ENCODE data around the gene YAE1. TPM values are rescaled to one million over a fixed set of nuclear protein-coding genes. Genes with fewer than 3 reads are reported as not detected.

YAE1 gene
- polyA plus RNA-seq, 1 of the 3 experiments (the other 2 are of a cell fraction): 30.7 TPM

DNA sequence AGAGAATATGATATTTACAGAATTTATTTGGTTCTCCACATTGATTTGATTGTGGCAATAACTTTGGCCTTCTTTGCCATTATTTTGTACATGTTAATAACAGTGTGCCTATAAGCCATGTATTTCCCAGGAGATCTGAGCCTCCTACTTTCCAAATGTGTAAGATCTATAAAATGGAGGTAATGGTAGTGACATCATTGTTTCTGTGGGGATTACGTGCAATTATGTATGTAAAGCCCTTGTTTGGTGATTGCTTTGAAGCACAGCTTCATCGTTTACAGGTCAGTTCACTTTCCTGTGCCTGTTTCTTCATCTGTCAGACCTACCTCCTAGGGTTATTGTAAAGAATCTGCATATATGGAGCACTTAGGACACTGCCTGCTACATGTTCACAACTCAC lies 17.3 kb downstream of the YAE1 start:
- Histone ChIP-seq H3K9me3 (no peaks in the 10 kb centered on the region), H3K27ac (ENCODE audit: low read depth in 2 of 2, low read length in 1 of 2) (no peak overlapping the region), H3K27me3 (ENCODE audit: insufficient read depth) (no peaks in the 10 kb centered on the region), H3K36me3 (replicated peaks in 1 of 2; ENCODE audit: control insufficient read depth in 1 of 2, insufficient read depth in 2 of 2, low read length in 1 of 2) (peaks cover 0 to 2% of the 10 kb centered on the region in 2 experiments), H3K4me2 (no peak overlapping the region), H3K9ac (no peak overlapping the region), H4K20me1 (ENCODE audit: insufficient read depth) (no peaks in the 10 kb centered on the region), H3F3A (replicated peaks; ENCODE audit: insufficient read depth) (peaks cover 16% of the 10 kb centered on the region), H3K9me2 (no peaks in the 10 kb centered on the region), H3K4me1 (ENCODE audit: control insufficient read depth in 1 of 2, insufficient read depth in 2 of 2, low read depth in 1 of 2, low read length in 1 of 2) (no peaks in the 10 kb centered on the region; a peak in 1 of 4 replicates), H3K79me2 (ENCODE audit: insufficient read depth) (no peaks in the 10 kb centered on the region), H2AFZ (ENCODE audit: low read depth) (no peak overlapping the region), H3K4me3 (ENCODE audit: low read depth in 2 of 2, low read length in 1 of 2) (no peak overlapping the region)
- ChIA-PET POLR2A (interaction anchor here (1.0 kb wide), 1 partner anchor 40 kb away, joined by 3 read pairs; the partner anchor contains the start of gene RALA), CTCF (interaction anchor here (0.7 to 11.3 kb wide), 7 partner anchors 12 to 469 kb away, joined by 3 to 563 read pairs (median 6); partner anchors contain the start of gene RALA)
- WGBS (ENCODE audit: low lambda C conversion rate): 87% methylated on average over 2 of the region's 2 CpGs
- no peak for DNase-seq
- TF ChIP-seq MXI1 (IDR thresholded peaks at IDR 0.05; ENCODE audit: low read depth, low read length): no peak
- TF ChIP-seq RAD21 (IDR thresholded peaks at IDR 0.05; ENCODE audit: low read length): no peak
- TF ChIP-seq SMC3 (IDR thresholded peaks at IDR 0.05; ENCODE audit: low read depth, low read length): no peak
- TF ChIP-seq, protein P1, sequence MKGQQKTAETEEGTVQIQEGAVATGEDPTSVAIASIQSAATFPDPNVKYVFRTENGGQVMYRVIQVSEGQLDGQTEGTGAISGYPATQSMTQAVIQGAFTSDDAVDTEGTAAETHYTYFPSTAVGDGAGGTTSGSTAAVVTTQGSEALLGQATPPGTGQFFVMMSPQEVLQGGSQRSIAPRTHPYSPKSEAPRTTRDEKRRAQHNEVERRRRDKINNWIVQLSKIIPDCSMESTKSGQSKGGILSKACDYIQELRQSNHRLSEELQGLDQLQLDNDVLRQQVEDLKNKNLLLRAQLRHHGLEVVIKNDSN (IDR thresholded peaks at IDR 0.05; ENCODE audit: borderline replicate concordance, low read depth): no peak
- TF ChIP-seq TEAD4 (IDR thresholded peaks at IDR 0.05; ENCODE audit: borderline replicate concordance, insufficient read depth): no peak
- TF ChIP-seq FOSL2 (IDR thresholded peaks at IDR 0.05; ENCODE audit: borderline replicate concordance, low read depth): no peak
- no peak for TF ChIP-seq YY1 (IDR thresholded peaks at IDR 0.05; ENCODE audit: low read depth)
- TF ChIP-seq, protein P2, sequence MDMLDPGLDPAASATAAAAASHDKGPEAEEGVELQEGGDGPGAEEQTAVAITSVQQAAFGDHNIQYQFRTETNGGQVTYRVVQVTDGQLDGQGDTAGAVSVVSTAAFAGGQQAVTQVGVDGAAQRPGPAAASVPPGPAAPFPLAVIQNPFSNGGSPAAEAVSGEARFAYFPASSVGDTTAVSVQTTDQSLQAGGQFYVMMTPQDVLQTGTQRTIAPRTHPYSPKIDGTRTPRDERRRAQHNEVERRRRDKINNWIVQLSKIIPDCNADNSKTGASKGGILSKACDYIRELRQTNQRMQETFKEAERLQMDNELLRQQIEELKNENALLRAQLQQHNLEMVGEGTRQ (IDR thresholded peaks at IDR 0.05; ENCODE audit: borderline replicate concordance, low read depth, low read length): no peak
- TF ChIP-seq, protein P3, sequence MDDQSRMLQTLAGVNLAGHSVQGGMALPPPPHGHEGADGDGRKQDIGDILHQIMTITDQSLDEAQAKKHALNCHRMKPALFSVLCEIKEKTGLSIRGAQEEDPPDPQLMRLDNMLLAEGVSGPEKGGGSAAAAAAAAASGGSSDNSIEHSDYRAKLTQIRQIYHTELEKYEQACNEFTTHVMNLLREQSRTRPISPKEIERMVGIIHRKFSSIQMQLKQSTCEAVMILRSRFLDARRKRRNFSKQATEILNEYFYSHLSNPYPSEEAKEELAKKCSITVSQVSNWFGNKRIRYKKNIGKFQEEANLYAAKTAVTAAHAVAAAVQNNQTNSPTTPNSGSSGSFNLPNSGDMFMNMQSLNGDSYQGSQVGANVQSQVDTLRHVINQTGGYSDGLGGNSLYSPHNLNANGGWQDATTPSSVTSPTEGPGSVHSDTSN (IDR thresholded peaks at IDR 0.05): no peak
- TF ChIP-seq GABPA (IDR thresholded peaks at IDR 0.05; ENCODE audit: low read depth): no peak
- no peak for TF ChIP-seq FOXM1 (IDR thresholded peaks at IDR 0.05; ENCODE audit: low read depth)
- TF ChIP-seq ELF1 (IDR thresholded peaks at IDR 0.05): no peak
- TF ChIP-seq EP300 (IDR thresholded peaks at IDR 0.05; ENCODE audit: borderline replicate concordance in 1 of 2, low read depth in 1 of 2, low read length in 1 of 2): no peak
- TF ChIP-seq, protein P4, sequence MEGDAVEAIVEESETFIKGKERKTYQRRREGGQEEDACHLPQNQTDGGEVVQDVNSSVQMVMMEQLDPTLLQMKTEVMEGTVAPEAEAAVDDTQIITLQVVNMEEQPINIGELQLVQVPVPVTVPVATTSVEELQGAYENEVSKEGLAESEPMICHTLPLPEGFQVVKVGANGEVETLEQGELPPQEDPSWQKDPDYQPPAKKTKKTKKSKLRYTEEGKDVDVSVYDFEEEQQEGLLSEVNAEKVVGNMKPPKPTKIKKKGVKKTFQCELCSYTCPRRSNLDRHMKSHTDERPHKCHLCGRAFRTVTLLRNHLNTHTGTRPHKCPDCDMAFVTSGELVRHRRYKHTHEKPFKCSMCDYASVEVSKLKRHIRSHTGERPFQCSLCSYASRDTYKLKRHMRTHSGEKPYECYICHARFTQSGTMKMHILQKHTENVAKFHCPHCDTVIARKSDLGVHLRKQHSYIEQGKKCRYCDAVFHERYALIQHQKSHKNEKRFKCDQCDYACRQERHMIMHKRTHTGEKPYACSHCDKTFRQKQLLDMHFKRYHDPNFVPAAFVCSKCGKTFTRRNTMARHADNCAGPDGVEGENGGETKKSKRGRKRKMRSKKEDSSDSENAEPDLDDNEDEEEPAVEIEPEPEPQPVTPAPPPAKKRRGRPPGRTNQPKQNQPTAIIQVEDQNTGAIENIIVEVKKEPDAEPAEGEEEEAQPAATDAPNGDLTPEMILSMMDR (IDR thresholded peaks at IDR 0.05): no peak
- no peak for TF ChIP-seq FOXJ3 (CRISPR knock-in tag; IDR thresholded peaks at IDR 0.05)

Data from SK-N-SH (cell line).